Measurements from ENCODE around the gene CRMP1.
"Not testable (repeated sequence)": the region's sequence is repeated elsewhere in the genome, so short reads cannot be mapped to it uniquely, and the experiment has no call there.

The CRMP1 gene

DNA sequence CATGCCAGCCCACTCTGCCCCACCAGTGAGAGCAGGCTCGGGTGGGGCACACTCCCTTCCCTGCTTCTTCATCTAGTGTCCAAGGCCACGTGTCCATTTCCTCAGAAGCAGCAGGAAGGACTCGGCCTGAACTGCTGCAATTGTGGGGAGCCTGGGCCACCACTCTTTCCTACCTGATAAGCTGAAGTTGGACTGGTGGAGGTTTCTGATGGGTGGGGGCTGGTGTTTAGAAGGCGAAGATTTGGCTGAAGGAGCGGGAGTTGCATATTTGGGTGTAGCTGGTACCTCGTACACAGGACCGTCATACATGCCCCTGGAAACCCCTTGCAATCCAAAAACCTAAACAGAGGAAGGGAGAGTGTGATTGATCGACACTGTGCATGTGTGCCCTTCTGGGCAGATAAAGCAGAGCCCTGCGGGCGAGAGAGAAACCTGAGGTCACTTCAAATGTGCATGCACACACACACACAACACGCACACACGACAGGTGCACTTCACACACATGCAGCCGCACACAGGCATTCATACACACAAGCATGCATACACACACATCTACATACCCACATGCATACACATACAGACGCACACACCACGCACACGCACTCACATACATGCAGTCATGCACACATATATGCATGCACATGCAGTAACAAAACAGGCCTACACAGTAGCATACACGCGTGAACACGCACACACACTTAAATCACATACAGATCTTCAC, 67.4 kb downstream of the CRMP1 start:
- no peak for DNase-seq (ENCODE audit: extremely low read depth in 1 of 2, low read depth in 1 of 2)

DNA sequence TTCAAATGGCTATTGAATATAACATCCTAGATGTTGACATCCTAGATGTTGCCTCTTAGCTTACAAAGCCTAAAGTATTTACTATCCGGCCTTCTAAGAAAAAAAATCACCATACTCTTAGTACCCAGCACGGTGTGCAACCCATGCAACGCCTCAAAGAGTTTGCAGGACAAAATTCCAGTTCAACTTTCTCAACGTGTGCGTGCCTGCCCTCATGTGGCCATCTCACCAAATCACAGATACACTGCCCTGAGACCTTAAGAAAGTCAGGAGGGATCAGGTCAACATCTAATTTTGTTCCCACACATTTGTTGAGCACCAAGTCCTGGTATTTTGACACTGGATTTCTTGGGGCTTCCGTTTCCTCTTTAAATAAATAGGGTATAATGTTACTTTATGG, 68.3 kb downstream of the CRMP1 start:
- no peak for DNase-seq (ENCODE audit: extremely low read depth in 1 of 2, low read depth in 1 of 2)

DNA sequence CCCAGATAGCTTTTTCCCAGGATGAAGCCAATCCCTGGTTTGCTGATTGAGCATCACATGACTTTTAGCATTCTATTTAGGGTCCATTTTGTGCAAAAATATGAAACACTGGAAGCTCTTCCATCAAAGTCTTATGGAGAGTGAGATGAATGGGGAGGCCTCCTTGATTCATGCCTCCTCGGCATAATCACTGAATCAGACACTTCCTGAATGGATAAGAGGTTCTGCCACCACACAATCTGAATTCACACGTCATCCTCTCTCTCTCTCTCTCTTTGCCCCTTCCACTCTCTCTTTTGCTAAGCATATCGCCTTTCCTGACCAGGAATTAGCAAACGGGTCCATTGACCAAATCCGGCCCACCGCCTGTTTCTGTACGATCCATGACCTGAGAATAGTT, 68.7 kb downstream of the CRMP1 start:
- DNase-seq (ENCODE audit: extremely low read depth in 1 of 2, low read depth in 1 of 2) = no peak

DNA sequence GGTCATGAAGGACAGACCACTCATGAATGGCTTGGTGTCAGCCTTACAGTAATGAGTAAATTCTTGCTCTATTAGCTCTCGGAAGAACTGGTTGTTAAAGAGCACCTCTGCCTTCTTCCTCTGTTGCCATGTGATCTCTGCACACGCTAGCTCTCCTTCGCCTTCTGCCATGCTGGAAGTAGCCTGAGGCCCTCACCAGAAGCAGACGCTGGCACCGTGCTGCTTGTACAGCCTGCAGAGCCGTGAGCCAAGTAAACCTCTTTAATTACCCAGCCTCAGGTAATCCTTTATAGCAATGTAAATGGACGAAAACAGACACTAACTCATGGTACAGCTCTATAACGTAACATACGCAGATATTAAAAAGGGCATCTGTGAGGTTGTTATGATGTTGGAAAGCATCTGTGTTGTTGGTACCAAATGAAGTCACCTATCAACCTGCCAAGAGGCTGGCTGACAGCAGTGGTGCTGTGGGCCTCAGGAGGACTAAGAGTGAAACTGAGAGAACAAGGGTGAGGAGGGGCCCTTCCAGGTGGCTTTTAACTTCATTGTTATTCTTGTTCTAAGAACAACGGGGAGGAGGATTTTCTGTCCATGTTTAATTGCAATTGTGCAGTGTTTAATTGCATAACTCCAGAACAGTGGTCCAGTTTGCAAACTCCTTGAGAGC, 69.2 kb downstream of the CRMP1 start:
- no peak for DNase-seq (ENCODE audit: extremely low read depth in 1 of 2, low read depth in 1 of 2)

DNA sequence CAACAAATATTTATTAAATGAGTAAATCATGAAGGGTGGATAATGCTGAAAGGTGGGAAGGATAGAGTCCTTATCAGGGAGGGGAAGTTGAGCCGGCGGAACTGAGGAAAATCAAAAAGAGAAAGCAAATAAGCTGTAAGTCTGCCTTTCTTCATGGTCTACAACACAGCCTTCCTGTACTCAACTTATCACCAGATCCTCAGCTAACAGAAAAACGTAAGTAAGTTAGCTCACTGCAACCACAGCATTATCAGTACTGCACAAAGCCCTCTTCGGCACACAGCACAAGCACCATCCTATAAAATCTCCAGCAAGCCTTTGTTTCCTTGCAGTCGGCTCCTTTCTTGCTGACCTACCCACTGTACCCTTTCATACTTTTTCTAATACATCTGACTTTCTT, 70.3 kb downstream of the CRMP1 start:
- no peak for DNase-seq (ENCODE audit: extremely low read depth in 1 of 2, low read depth in 1 of 2)

DNA sequence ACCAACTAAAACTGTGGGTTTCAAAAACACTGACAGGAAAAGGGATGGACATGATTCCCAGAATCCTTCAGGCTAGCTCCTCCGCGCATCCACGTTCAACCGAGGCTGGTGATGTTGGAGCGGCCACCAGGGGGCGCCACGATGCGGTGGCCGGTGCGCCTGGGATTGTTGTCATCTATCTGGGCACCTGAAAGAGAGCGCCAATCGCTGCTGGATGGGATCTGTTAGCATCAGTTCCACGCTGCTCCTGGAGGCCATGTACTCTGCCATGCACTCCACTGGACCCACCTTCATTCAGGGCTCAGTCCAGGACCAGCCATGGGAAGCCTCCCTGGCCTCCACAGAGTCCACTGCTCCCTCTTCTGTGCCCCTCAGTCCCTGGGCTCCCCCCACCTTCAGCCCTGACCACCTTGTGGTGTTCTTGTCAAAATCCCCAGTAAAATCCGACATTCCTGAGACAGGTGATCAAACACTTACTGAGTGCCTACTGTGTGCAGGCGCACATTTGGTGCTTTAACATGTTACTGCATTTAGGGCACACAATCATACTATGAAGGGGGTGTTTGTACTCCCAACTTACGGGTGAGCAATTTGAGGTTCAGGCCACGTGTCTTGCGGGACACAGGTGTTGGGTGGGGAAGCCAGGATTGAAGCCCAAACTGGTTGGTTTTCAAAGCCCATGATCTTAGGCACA, 71.1 kb downstream of the CRMP1 start:
- DNase-seq (ENCODE audit: extremely low read depth in 1 of 2, low read depth in 1 of 2) = no peak

DNA sequence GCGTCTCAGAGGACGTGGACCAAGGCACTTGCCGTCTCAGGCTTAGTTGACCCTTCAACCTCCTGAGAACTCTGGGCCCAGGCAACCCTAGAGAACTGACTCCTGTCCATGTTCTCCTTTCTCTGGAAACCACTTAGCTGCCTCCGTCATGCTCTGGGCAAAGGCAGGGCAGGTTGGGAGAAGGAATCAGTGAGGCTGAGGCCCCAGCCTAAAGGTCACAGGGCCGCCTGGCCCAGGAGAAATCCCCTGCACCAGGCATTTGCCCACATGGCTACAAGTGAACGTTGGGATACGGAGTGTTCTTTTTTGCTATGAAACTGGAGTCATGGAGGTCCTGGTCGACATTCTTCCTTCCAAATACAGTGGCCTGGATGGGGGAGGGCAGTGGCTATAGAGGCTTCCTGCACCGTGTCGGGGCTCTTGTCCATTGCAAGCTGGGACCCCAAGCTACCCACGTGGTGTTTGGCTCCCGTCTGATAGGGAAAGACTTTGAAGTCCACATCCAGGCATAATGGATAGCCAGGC, 76.0 kb downstream of the CRMP1 start:
- no peak for DNase-seq (ENCODE audit: extremely low read depth in 1 of 2, low read depth in 1 of 2)

DNA sequence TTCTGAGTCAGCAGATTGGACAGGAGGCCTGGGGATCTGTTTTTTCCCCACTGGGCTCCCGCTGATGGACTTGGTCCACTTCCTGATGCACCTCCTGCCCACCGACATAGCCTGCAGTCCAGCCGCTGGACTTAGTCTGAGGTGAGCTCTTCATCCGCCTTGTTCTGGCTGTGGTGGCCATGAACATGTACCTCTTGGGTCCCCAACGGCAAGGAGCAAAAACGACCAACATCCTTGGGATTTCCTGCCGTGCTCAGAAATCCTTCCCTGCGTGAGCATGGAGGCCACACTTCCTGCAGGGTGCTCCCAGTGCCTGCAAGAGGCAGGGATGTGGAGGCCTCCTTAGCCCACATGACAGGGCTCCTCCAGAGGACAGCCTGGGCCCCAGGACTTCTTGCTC, 76.8 kb downstream of the CRMP1 start:
- DNase-seq (ENCODE audit: extremely low read depth in 1 of 2, low read depth in 1 of 2) = no peak

DNA sequence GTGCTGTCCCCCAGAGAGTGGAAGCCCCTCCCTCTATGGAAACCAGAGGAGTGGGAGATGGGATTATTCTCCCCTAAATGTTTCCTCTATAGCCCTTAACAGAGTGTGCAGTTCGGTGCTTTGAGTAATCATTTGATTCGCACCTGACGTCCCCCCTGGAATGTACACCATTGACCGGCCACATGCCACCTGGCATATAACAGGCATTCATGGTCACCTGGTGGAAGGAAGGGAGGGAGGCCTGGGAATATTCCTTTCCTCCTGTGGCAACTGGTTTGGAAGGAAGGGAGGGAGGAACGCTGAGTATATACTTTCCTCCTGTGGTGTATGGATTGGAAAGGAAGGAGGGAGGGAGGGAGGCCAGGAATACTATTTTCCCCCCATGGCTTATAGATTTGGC, 77.2 kb downstream of the CRMP1 start:
- no peak for DNase-seq (ENCODE audit: extremely low read depth in 1 of 2, low read depth in 1 of 2)

DNA sequence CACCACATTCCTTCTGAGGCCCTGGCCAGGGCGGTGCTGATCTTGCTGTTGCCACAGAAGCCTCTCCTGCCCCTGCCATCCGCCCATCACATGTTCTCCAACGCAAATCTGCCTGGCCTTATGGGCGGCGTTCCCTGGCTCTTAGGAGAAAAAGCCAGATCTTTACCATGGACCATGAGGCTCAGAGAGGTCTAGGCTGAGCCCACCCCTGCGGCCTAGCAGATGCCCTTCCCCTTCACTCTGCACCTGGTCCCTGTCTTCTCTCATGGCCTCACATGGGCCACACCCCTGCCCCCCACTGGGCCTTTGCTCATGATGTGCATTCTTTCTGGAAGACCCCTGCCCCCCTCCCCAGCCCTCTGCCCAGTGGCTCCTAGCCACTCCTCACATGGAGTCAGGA, 78.5 kb downstream of the CRMP1 start:
- DNase-seq (ENCODE audit: extremely low read depth in 1 of 2, low read depth in 1 of 2) = no peak

DNA sequence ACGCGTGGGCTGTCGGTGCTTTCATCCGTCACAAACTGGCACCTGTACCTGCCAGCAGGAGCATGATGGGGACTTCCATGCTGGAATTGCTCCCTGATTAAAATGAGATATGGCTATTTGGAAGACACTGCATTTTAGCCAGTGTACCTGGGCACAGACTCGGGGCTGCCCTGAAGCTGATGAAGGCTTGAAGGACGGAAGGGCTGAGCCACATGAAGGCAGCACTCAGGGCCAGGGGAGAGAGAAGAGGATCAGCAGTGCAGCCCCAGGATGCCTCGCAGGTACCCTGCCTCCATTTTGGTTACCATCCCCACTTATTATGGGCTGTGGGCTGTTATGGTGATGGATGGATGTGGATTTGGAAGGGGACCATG, 79.0 kb downstream of the CRMP1 start:
- no peak for DNase-seq (ENCODE audit: extremely low read depth in 1 of 2, low read depth in 1 of 2)

DNA sequence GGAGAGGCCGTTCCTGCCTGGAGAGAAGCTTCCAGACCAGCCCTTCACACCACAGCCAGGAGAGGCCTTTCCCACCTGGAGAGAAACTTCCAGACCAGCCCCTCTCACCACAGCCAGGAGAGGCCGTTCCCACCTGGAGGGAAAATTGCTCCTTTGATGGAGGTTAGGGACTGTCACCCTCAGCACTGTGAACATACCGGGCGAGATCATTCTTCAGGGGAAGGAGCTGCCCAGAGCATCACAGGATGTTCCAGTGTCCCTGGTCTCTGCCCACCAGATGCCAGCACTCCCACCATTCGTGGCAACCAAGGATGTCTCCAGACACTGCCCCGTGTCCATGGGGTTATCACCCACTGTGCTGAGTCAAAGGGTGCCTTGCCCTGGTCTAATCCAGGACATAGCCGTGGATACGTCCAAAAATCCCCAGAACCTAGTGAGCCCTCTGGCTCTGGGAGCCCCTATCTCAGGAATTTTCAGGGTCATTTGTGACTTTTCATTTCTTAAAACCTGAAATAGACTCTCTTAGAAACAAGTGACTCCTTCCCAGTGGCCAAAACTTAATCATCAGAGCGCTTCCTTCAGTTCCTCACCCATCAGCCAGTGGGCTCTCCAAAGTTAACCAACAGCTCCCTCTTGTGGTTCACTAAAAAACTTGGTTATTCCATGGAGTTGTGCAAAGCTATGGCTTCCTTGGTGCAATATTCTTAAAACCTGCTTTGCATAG, 80.2 kb downstream of the CRMP1 start:
- DNase-seq (ENCODE audit: extremely low read depth in 1 of 2, low read depth in 1 of 2) = no peak

DNA sequence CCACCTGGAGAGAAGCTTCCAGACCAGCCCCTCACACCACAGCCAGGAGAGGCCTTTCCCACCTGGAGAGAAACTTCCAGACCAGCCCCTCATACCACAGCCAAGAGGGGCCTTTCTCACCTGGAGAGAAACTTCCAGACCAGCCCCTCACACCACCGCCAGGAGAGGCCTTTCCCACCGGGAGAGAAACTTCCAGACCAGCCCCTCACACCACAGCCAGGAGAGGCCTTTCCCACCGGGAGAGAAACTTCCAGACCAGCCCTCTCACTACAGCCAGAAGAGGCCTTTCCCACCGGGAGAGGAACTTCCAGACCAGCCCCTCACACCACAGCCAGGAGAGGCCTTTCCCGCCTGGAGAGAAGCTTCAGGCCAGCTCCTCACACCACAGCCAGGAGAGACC, 80.8 kb downstream of the CRMP1 start:
- not testable (repeated sequence) for DNase-seq (ENCODE audit: extremely low read depth in 1 of 2, low read depth in 1 of 2)

DNA sequence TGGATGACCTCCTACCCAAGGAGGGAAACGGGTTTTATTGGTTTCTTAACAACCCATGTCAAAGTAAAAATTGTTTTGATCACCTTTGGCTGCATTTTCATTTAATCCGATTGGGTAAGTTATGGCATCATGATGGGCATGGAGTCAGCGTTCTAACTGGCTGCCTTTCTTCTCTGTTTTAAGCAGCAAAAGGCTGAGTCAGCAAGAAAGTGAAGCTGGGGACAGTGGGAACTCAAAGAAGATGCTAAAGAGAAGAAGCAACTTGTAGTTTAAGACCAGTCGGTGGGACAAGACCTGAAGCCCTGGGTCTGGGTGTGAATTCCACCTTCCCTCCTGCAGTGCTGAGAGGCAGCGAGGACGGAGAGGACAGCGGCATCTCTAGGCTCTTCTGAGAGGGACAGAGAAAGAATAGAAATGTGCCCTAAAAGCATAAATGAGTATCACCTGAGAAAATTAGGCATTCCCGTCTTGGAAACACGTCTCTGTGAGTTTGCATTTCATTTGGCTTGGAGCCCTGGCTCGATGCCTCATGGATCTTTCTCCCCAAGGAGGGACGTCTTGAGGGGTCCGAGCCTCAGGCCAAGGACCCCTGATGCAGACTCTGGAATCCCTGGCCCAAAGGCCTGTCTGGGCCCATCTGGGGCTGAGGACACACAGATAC, 82.0 kb downstream of the CRMP1 start:
- DNase-seq (ENCODE audit: extremely low read depth in 1 of 2, low read depth in 1 of 2) = no peak

DNA sequence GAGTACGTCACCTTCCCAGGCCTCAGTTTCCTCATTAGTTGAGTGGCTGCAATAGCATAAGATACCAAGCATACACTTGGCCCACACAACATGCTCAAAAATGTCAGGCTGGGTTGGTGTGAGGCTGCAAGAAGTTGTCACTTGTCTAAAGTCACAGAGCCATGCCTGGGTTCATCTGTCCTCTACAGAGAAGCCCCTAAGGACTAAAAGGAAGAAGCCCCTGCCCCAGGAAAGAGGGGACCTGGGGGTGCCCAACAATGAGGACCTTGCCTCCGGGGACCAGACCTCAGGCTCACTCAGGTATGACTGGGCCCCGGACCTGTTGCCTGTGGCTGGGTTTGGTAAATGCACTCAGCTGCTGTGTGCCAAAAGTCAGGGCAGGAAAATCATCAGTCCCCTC, 82.7 kb downstream of the CRMP1 start:
- no peak for DNase-seq (ENCODE audit: extremely low read depth in 1 of 2, low read depth in 1 of 2)

DNA sequence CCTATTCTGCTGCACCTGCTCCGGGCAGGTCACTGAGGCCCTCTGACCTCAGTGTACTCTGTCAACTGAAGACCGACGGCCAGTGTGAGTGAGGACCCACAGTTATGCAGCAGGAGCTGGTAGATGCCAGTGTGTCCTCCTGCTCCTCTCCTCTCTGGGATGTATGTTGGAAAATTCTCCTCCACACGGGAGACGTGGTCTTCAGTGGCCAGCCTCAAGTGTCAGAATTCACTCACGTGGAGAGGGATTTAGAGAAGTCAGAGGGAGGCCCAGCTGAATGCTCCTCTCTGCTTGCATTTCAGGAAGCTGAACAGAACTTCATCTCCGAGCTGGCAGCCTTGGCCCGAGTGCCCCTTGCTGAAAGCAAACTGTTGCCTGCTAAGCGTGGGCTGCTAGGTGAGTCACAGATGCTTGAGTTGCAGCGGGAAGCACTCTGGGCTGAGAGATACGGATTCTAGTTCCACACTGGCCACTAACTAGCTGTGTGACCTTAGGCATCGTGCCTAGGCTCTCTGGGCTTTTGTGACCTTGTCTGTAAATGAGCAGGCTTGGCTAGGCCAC, 83.6 kb downstream of the CRMP1 start:
- no peak for DNase-seq (ENCODE audit: extremely low read depth in 1 of 2, low read depth in 1 of 2)

DNA sequence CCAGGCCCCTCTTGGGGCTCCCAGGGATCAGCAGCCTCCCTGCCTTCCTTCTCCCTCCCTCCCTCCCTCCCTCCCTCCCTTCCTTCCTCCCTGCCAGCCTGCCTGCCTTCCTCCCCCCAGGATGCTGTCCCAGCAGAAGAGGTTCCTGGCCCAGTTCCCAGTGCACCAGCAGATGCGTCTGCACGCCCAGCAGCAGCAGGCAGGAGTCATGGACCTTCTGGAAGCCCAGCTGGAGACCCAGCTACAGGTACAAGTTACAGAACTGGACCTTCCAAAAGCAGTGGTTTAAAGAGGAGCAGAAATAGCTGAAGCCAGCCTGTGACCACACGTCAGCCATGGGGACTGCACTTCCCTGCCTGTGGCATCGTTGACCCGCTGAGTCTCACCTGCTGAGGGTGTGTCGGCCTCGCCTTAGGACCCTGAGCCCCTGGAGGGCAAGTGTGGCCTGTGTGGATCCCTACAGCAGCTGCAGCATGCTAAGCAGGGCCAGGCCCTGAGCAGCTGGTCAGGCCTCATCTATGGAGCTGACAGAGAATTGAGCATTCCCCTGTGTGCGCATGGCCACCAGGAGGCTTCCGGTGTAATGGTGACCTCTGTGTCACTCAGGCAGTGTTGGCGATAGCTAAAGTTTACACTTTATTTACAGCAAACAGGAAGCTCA, 84.7 kb downstream of the CRMP1 start:
- DNase-seq (ENCODE audit: extremely low read depth in 1 of 2, low read depth in 1 of 2) = no peak

DNA sequence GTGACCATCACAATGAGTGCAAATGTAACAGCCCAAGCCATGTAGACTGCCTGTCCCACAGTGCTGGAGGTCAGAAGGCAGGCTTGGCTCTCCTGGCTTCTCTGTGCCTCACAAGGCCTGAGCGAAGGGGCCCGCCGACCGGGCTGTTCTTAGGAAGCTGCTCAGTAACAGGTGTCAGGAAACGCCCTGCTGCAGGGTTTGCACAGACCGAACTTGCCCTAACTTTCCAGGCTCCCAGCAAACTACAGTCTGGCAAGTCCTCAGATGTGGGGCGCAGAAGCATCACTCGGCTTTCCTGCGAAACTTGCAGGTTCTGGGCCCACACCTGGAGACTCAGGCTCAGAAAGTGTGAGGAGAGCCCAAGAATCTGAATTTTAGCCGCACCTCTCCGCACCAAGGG, 87.6 kb downstream of the CRMP1 start:
- DNase-seq (ENCODE audit: extremely low read depth in 1 of 2, low read depth in 1 of 2) = no peak

DNA sequence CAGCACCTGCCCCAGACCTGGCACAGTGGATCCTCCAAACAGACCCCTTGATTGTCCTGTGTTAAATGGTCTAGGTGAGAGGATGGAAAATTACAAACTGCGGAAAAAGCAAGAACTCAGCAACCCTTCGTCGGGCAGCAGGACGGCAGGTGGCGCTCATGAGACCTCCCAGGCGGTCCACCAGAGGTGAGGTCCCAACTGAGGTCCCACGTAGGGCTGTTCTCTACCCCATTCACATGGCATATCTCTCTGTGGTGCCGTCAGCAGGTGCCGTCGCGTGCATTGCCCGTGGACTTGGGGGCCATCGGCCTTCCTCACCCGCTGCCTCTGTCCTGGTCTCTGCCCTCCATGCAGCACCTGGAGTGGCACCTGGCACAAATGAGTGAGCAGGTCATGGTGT, 88.2 kb downstream of the CRMP1 start:
- no peak for DNase-seq (ENCODE audit: extremely low read depth in 1 of 2, low read depth in 1 of 2)

DNA sequence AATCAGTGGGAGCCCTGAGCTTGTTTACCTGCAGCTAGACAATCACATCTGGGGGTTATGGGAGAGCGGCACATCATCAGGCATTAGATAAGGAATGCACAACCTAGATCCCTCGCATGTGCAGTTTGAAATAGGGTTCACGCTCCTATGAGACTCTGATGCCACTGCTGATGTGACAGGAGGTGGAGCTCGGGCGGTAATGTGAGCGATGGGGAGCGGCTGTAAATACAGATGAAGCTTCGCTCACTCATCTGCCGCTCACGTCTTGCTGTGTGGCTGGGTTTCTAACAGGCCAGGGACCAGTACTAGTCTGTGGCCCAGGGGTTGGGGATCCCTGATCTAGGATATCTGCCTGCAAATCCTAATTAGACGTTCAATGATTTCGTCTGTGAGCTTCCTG, 90.3 kb downstream of the CRMP1 start:
- no peak for DNase-seq (ENCODE audit: extremely low read depth in 1 of 2, low read depth in 1 of 2)
